Esophagus squamous epithelium (tissue), 4 donors: ENCODE results near the gene TSG101.

Source experiments
- CTCF ChIP-seq, 6 experiments: fragments of 450-650 bp in 4 of 6; fragments of 200-600 bp in 2 of 6; sonication (generic) in 2 of 6; IDR thresholded peaks; one replicate each; pipeline ENCODE4 v1.5.1; 2016 to 2019; ENCODE audit warnings: antibody characterized with exemption in 6 of 6, mild to moderate bottlenecking in 4 of 6, moderate library complexity in 4 of 6
- POLR2A ChIP-seq, 4 donors: fragments of 450-650 bp; IDR thresholded peaks; one replicate each; pipeline ENCODE4 v1.6.1; 2017; ENCODE audit warnings: antibody characterized with exemption in 4 of 4, mild to moderate bottlenecking in 4 of 4, moderate library complexity in 3 of 4

- TF ChIP-seq CTCF (IDR thresholded peaks at IDR 0.05) (no peak), POLR2A (IDR thresholded peaks at IDR 0.05) (no peak)
Measured at GRCh38 chr11:18479063-18479462, 47.7 kb downstream of the TSG101 start.
